GM10266 (cell line): ENCODE measurements around the gene PSTPIP1.

Experiments used
- DNase-seq: peaks from one replicate; pipeline ENCODE4 v3.0.0; 2012; ENCODE audit errors: extremely low spot score
- TF ChIP-seq, protein P1 (sequence below): IDR thresholded peaks from 2 replicates; pipeline ENCODE4 v1.5.1; 2012; ENCODE audit warnings: mild to moderate bottlenecking, low read depth; ENCODE audit not compliant: control insufficient read depth, insufficient read depth; ENCODE audit errors: missing control alignments

The PSTPIP1 gene

DNA sequence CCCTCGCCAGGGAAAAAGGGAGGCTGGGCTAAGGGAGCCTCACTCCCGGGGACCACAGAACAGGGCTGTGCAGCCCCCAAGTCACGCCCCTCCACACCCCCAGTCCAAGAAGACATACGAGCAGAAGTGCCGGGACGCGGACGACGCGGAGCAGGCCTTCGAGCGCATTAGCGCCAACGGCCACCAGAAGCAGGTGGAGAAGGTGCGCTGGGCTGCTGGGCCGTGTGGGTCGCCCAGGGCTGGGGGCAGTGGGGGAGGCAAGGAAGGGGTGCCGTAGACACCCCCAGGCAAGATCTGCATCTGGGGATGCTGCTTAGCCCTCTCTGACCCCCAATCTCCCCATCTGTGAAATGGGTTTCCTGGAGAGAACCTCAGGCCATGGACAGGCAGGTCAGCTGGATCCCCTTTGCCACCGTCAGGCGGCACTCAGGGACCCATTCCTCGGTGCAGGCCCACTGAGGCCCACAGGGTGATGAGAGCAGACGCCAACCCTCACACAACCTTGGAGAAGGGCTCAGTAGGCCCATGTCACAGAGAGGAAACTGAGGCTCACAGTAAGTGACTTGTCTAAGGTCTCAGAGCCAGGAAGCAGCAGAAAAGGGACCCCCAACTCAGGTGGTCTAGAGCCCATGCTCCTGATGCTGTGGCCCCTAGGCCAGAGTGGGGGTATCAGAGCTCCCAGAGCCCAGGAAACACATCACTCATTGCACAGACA lies 33.7 kb downstream of the PSTPIP1 start:
- TF ChIP-seq, protein P1, sequence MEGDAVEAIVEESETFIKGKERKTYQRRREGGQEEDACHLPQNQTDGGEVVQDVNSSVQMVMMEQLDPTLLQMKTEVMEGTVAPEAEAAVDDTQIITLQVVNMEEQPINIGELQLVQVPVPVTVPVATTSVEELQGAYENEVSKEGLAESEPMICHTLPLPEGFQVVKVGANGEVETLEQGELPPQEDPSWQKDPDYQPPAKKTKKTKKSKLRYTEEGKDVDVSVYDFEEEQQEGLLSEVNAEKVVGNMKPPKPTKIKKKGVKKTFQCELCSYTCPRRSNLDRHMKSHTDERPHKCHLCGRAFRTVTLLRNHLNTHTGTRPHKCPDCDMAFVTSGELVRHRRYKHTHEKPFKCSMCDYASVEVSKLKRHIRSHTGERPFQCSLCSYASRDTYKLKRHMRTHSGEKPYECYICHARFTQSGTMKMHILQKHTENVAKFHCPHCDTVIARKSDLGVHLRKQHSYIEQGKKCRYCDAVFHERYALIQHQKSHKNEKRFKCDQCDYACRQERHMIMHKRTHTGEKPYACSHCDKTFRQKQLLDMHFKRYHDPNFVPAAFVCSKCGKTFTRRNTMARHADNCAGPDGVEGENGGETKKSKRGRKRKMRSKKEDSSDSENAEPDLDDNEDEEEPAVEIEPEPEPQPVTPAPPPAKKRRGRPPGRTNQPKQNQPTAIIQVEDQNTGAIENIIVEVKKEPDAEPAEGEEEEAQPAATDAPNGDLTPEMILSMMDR: no peak
- DNase-seq: no peak

DNA sequence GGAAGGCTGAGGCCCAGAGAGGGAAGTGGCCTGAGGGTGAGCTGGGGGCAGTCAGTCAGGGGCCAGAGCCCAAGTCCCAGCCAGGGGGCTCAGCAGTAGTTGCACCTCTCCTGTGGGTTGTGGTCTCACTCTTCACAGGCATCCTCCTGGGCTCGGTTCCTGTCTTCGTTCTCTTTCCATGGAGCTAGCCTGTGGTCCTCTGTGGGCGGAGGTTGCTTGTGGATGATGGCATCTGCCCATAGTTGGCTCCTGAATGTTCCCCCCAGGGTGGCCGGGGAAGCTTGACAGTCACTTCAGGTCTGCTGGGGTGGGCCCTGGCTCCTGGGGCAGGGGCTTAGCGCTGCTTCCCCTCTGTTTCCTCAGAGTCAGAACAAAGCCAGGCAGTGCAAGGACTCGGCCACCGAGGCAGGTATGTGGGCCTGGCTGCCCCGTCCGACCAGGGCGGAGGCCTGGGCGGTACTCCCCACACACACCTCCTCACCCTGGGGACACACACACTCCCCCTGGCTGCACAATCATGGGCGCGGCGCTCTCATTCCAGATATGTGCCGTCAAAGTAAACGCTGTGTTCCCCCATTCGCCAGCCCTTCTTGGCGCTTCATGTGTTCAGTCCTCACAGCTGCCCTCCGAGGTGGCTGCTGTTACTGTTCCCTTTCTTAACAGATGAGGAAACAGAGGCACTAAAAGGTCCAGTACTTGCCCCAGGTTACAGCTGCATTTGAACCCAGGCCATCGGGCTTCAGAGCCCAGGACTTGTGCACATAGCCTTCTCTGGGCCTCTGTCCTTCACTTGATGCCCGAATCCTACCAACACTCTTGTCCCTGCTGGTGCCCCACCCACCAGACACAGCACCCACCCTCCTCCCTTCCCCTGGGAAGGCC lies 34.5 kb downstream of the PSTPIP1 start:
- TF ChIP-seq, protein P1: no peak
- DNase-seq: no peak

DNA sequence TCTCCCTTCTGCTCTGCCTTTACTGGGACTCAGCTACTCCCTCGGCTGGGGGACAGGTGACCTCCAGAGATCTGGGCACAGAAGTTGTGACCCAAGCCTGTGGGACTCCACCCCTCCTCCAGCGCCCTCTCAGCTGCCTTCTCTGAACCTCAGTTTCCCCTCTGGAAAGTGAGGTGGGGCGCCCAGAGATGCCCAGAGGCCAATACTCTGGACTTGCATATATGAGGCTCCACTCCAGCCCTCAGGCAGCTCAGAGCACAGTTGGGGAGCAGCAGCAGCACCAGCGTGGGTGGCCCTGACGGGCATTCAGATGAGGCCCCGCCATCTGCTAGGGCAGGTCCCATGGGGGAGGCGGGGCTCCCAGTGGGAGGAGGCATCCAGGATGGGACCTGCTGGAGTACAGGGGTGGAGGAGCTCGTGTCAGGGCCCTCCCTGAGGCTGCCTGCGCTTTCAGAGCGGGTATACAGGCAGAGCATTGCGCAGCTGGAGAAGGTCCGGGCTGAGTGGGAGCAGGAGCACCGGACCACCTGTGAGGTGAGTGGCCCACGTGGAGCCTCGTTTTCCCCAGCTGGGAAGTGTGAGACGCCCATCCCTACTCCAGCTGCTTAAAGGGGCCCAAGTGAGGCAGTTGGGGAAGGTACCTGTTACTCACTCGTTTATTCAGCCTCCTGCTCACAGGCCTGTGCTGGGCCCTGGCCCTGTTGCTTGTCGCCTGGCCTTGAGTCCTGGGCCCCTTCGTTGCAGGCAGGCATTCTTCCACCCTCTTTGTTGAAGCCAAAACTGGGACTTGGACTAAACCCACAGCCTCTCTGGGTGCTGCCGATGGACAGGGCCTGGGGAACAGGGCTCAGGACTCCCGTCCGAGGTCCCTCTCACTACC lies 35.4 kb downstream of the PSTPIP1 start:
- TF ChIP-seq, protein P1: no peak

DNA sequence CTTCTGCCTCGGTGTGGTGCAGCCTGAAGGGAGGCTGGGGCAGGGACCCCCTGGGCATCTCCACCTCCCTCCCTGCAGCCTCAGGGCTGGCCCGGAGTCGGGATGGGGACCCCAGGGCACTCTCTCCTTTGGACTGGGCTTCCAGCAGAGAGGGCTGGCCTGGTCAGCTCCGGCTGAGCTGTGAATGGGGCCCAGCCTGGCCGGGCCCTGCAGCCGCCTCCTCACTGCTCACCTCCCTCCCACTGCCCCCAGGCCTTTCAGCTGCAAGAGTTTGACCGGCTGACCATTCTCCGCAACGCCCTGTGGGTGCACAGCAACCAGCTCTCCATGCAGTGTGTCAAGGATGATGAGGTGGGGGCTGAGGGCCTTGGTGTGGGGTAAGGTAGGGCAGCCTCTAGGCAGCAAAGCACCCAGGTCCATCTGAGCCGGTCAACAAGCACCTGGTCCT lies 36.0 kb downstream of the PSTPIP1 start:
- TF ChIP-seq, protein P1: no peak
- DNase-seq: no peak

More for the DNA sequence above, 35.4 kb downstream of the PSTPIP1 start:
- no peak for DNase-seq

DNA sequence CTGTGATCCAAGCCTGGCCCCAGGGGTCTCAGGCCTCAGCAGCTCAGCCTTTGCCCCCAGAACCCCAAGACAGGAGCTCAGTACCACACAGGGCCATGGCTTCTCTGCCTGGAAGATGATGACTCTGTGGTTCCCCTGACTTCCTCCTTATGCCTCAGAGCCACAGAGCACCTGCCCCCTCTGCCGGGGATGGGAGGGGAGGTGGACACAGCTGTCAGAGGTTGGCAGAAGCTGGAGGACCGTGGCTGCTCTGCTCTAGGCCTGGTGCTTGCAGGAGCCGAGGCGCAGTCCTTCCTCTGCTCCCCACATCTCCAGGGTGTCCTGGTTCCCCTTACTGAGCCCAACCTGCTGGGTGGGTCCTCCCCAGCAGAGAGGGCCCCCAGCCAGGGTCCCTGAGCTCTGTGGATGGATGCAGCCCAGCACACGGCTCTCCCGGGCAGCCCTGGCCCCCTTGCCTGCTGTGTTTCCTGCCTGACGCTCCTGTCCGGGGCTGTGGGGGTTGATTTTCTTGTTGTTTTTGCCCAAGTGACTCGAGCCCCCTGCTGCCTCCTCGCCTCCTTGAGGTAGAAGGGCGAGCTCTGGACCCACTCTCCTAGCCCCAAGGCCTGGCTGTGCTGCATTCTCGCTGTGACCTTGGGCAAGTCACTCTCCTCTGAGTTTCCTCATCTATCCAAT lies 36.6 kb downstream of the PSTPIP1 start:
- TF ChIP-seq, protein P1: peak; percentile 43
- peak; percentile 73 for DNase-seq

DNA sequence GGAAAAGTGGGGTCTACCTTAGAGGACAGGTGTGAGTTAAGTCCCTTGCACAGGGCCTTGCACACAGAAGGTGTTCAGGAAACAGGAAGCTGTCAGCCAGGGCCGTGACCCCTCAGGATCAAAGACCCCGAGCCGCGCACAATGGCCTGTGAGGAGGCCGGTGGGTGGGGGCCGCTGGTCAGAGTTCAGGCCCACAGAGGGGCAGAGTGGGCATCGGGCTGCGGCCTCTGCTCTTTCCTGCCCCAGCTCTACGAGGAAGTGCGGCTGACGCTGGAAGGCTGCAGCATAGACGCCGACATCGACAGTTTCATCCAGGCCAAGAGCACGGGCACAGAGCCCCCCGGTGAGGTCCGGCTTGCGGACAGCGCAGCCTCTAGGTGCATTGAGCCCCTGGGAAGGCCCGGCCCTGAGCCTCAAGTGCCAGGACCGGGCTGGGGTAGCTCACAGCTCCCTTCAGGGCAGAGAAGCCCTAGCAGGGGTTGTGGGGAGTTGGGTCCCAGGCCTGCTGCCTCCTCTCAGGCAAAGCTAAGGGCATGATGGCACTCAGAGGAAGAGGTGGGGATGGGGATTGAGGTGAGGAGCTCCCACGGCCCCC lies 37.2 kb downstream of the PSTPIP1 start:
- TF ChIP-seq, protein P1: no peak
- no peak for DNase-seq
